Stimulated activated CD4-positive, alpha-beta T cell treated with anti-CD3 and anti-CD28 coated beads, Interleukin-12 subunit alpha, Interleukin-12 subunit beta, amount 100 ng/mL, for 48 hours (primary cell): ENCODE results near the gene FRMD4A.
"Not testable (repeated sequence)": the region's sequence is repeated elsewhere in the genome, so short reads cannot be mapped to it uniquely, and the experiment has no call there.

ENCODE experiments used
- DNase-seq, 3 donors: peaks; one replicate each; pipeline ENCODE4 v3.0.0-alpha.2; 2020; ENCODE audit warnings: low read depth in 2 of 3, low spot score in 1 of 3

FRMD4A gene

GRCh38 chr10:14241196-14241595 is 89.5 kb downstream of the FRMD4A start:
- no peak for DNase-seq

- DNase-seq = no peak
Measured at GRCh38 chr10:14240253-14241189, 90.2 kb downstream of the FRMD4A start.

- not testable (repeated sequence) for DNase-seq
Measured at GRCh38 chr10:14238659-14239058, 92.1 kb downstream of the FRMD4A start.

- DNase-seq = no peak
Measured at GRCh38 chr10:14236341-14236740, 94.4 kb downstream of the FRMD4A start.

- DNase-seq = no peak
Measured at GRCh38 chr10:14235566-14236195, 95.0 kb downstream of the FRMD4A start.

GRCh38 chr10:14233566-14233965 is 97.2 kb downstream of the FRMD4A start:
- DNase-seq = no peak

GRCh38 chr10:14228798-14229197 is 101.9 kb downstream of the FRMD4A start:
- not testable (repeated sequence) for DNase-seq

- DNase-seq = no peak
Measured at GRCh38 chr10:14225379-14225778, 105.3 kb downstream of the FRMD4A start.

GRCh38 chr10:14220026-14220425 is 110.7 kb downstream of the FRMD4A start:
- DNase-seq = no peak

- DNase-seq = no peak
Measured at GRCh38 chr10:14219411-14219810, 111.3 kb downstream of the FRMD4A start.

- DNase-seq = no peak
Measured at GRCh38 chr10:14215641-14216040, 115.1 kb downstream of the FRMD4A start.

GRCh38 chr10:14213703-14214102 is 117.0 kb downstream of the FRMD4A start:
- not testable (repeated sequence) for DNase-seq

- DNase-seq = no peak
Measured at GRCh38 chr10:14211610-14212009, 119.1 kb downstream of the FRMD4A start.

GRCh38 chr10:14208231-14208630 is 122.5 kb downstream of the FRMD4A start:
- no peak for DNase-seq

GRCh38 chr10:14205233-14205632 is 125.5 kb downstream of the FRMD4A start:
- no peak for DNase-seq

- no peak for DNase-seq
Measured at GRCh38 chr10:14200698-14201544, 129.8 kb downstream of the FRMD4A start.

GRCh38 chr10:14199098-14199497 is 131.6 kb downstream of the FRMD4A start:
- not testable (repeated sequence) for DNase-seq

GRCh38 chr10:14198078-14198477 is 132.6 kb downstream of the FRMD4A start:
- no peak for DNase-seq

- DNase-seq = no peak
Measured at GRCh38 chr10:14196113-14196512, 134.6 kb downstream of the FRMD4A start.

- DNase-seq = no peak
Measured at GRCh38 chr10:14195433-14195832, 135.3 kb downstream of the FRMD4A start.

- no peak for DNase-seq
Measured at GRCh38 chr10:14192746-14193145, 138.0 kb downstream of the FRMD4A start.
